Measurements from ENCODE around the gene TRIP13. TPM values are rescaled to one million over a fixed set of nuclear protein-coding genes. Genes with fewer than 3 reads are reported as not detected.

The TRIP13 gene
- total and polyA plus RNA-seq, 2 of the 4 experiments (the other 2 are of a cell fraction): 17.1 to 35.5 TPM

- Histone ChIP-seq H2AFZ (replicated peaks; ENCODE audit: low read length, poor library complexity) (no peak overlapping the region), H3K23ac (ENCODE audit: low read depth, low read length) (no peak overlapping the region), H2BK15ac (ENCODE audit: low read depth, low read length) (no peak overlapping the region), H3K56ac (ENCODE audit: extremely low read depth, insufficient read depth, low read length) (no peak overlapping the region), H2AK5ac (ENCODE audit: low read depth, low read length) (no peak overlapping the region), H3K4ac (ENCODE audit: low read depth, low read length) (no peak overlapping the region), H3K9me1 (ENCODE audit: insufficient read depth, low read length) (no peaks in the 10 kb centered on the region; the same call in 1 of the 2 replicates), H3K4me1 (ENCODE audit: control insufficient read depth, insufficient read depth, low read length) (0 out of 2 replicates have a peak, but pooled peaks cover 3% of the 10 kb centered on the region), H3K27me3 (ENCODE audit: control insufficient read depth, insufficient read depth, low read length) (no peaks in the 10 kb centered on the region), H3K36me3 (ENCODE audit: control insufficient read depth, insufficient read depth, low read length) (peaks cover 11% of the 10 kb centered on the region), H4K8ac (ENCODE audit: low read depth in 2 of 2, low read length in 2 of 2) (no peak overlapping the region), H3K27ac (ENCODE audit: insufficient read depth, low read length) (no peak overlapping the region), H2BK20ac (ENCODE audit: low read depth, low read length) (no peak overlapping the region), H4K5ac (ENCODE audit: low read depth, low read length) (no peak overlapping the region), H3K9ac (ENCODE audit: low read depth, low read length) (no peak overlapping the region), H3K18ac (ENCODE audit: low read depth, low read length) (no peak overlapping the region), H2BK120ac (ENCODE audit: low read depth, low read length) (no peak overlapping the region), H4K20me1 (ENCODE audit: insufficient read depth, low read length) (no peaks in the 10 kb centered on the region), H3K14ac (replicated peaks; ENCODE audit: low read depth, low read length) (no peak overlapping the region), H4K91ac (ENCODE audit: insufficient read depth, low read depth, low read length) (no peak overlapping the region), H2BK5ac (ENCODE audit: low read depth, low read length, poor library complexity, severe bottlenecking) (no peak overlapping the region), H2AK9ac (replicated peaks; ENCODE audit: low read depth, low read length, poor library complexity) (no peak overlapping the region), H3K79me1 (ENCODE audit: low read depth in 1 of 2, low read length in 2 of 2) (peaks cover 5% of the 10 kb centered on the region in 2 experiments; a peak in 2 of 4 replicates), H3K4me3 (ENCODE audit: insufficient read depth, low read depth, low read length) (no peak overlapping the region), H3K4me2 (ENCODE audit: low read depth, low read length) (no peak overlapping the region), H3K9me3 (ENCODE audit: control insufficient read depth, insufficient read depth, low read length) (no peaks in the 10 kb centered on the region)
- ATAC-seq (ENCODE audit: low read depth): no peak; the same call in 1 of the 2 replicates
- dilution Hi-C loops (cut with HindIII; ENCODE audit: low sequenced_read_pairs, unreplicated experiment) (no loop called here), intact Hi-C loops (cut with micrococcal nuclease) (no loop called here), in situ Hi-C loops (cut with MboI; ENCODE audit: low sequenced_read_pairs) (no loop called here)
- TF ChIP-seq FOS (IDR thresholded peaks at IDR 0.05; ENCODE audit: low read depth, low read length) (no peak), USF2 (IDR thresholded peaks at IDR 0.05; ENCODE audit: low read depth, low read length) (no peak), RCOR1 (IDR thresholded peaks at IDR 0.05; ENCODE audit: insufficient replicate concordance, low read length) (no peak), CHD1 (IDR thresholded peaks at IDR 0.05; ENCODE audit: low read depth, low read length) (no peak), POLR2A (IDR thresholded peaks at IDR 0.05; ENCODE audit: low read depth, low read length) (no peak), NFE2L2 (IDR thresholded peaks at IDR 0.05; ENCODE audit: low read depth, low read length) (no peak), CEBPB (IDR thresholded peaks at IDR 0.05; ENCODE audit: low read depth, low read length) (no peak), RAD21 (IDR thresholded peaks at IDR 0.05; ENCODE audit: low read length) (no peak), MAFK (IDR thresholded peaks at IDR 0.05; ENCODE audit: low read depth, low read length) (no peak)
- TF ChIP-seq, protein P1, sequence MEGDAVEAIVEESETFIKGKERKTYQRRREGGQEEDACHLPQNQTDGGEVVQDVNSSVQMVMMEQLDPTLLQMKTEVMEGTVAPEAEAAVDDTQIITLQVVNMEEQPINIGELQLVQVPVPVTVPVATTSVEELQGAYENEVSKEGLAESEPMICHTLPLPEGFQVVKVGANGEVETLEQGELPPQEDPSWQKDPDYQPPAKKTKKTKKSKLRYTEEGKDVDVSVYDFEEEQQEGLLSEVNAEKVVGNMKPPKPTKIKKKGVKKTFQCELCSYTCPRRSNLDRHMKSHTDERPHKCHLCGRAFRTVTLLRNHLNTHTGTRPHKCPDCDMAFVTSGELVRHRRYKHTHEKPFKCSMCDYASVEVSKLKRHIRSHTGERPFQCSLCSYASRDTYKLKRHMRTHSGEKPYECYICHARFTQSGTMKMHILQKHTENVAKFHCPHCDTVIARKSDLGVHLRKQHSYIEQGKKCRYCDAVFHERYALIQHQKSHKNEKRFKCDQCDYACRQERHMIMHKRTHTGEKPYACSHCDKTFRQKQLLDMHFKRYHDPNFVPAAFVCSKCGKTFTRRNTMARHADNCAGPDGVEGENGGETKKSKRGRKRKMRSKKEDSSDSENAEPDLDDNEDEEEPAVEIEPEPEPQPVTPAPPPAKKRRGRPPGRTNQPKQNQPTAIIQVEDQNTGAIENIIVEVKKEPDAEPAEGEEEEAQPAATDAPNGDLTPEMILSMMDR (conservative IDR thresholded peaks at IDR 0.05; ENCODE audit: low read depth, low read length): no peak
- TF ChIP-seq, protein P2, sequence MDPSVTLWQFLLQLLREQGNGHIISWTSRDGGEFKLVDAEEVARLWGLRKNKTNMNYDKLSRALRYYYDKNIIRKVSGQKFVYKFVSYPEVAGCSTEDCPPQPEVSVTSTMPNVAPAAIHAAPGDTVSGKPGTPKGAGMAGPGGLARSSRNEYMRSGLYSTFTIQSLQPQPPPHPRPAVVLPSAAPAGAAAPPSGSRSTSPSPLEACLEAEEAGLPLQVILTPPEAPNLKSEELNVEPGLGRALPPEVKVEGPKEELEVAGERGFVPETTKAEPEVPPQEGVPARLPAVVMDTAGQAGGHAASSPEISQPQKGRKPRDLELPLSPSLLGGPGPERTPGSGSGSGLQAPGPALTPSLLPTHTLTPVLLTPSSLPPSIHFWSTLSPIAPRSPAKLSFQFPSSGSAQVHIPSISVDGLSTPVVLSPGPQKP (IDR thresholded peaks at IDR 0.05; ENCODE audit: borderline replicate concordance, low read depth, low read length): no peak
- BruUV-seq (replicated peaks): no TSS peak
- CTCF ChIA-PET: no interaction called here
- no CpG with 5 or more reads among the region's 12 CpGs for WGBS, 2 experiments (ENCODE audit: extremely low coverage in 2 of 2, insufficient read length in 1 of 2)
- POLR2A ChIA-PET (ENCODE audit: unreplicated experiment): no interaction called here
- no peak for DNase-seq
Measured at GRCh38 chr5:915946-916345, 23.3 kb downstream of the TRIP13 start.

All from IMR-90 (cell line).